HCT116 (cell line): Measurements from ENCODE around the gene C2orf92. TPM values are rescaled to one million over a fixed set of nuclear protein-coding genes. Genes with fewer than 3 reads are reported as not detected.

ENCODE experiments used
- ATAC-seq: fragments of 200-7000 bp; cut with Tn5 transposase; 2 replicates; pipeline ENCODE4 v1.9.1; 2020; ENCODE audit warnings: mild to moderate bottlenecking, moderate library complexity
- BruUV-seq: library from RNA; stranded (reverse); fragments of 400-500 nt; replicated peaks from 2 replicates; lab custom pipeline; 2021; lab: Mats Ljungman, UMichigan
- CTCF ChIA-PET: fragments of 300-600 bp; sonication (Branson Sonifier 250); formaldehyde crosslinking; loops from one replicate; lab custom pipeline; 2021; ENCODE audit warnings: antibody characterized with exemption; lab: Charles Lee
- POLR2A ChIA-PET: fragments of 300-600, 350-600 bp; sonication (Branson Sonifier 250); formaldehyde crosslinking; loops from one replicate; lab custom pipeline; 2021; ENCODE audit warnings: antibody characterized with exemption; lab: Charles Lee
- RAD21 ChIA-PET, 2 experiments: fragments of 300-600 bp; sonication (Branson Sonifier 250); formaldehyde crosslinking; loops; one replicate each; lab custom pipeline; 2023; ENCODE audit warnings: low total read pairs in 2 of 2; ENCODE audit not compliant: uncharacterized antibody in 2 of 2, unreplicated experiment in 2 of 2, low non-redundant PET in 1 of 2; lab: Charles Lee
- DNase-seq: peaks from one replicate; pipeline ENCODE4 v3.0.0-alpha.2; 2010; ENCODE audit warnings: low read depth, low spot score
- H2AFZ ChIP-seq: fragments of 200-600 bp; shearing (Covaris generic), sonication (generic); 2 replicates; pipeline ENCODE4 v1.6.1; 2017; ENCODE audit warnings: low read depth, mixed run types, mixed read lengths, antibody characterized with exemption, low read length; ENCODE audit not compliant: poor library complexity, severe bottlenecking
- H3K27ac ChIP-seq: 2 replicates; pipeline ENCODE4 v1.5.1; 2012; ENCODE audit warnings: low read depth, low read length
- H3K27me3 ChIP-seq: fragments of 200-600 bp; sonication (generic); 2 replicates; pipeline ENCODE4 v1.6.1; 2016; ENCODE audit warnings: mixed run types, low read length, mixed read lengths; ENCODE audit not compliant: insufficient read depth
- H3K36me3 ChIP-seq, 2 experiments: fragments of 200-500 bp in 1 of 2; fragments of 200-600 bp in 1 of 2; sonication (Bioruptor generic) in 1 of 2; sonication (generic) in 1 of 2; 2 replicates each; pipeline versions ENCODE4 v1.5.1 to v1.6.1; 2014 to 2016; ENCODE audit warnings: low read length in 2 of 2, inconsistent platforms in 1 of 2, mixed read lengths in 1 of 2, mixed run types in 1 of 2; ENCODE audit not compliant: insufficient read depth in 2 of 2, control insufficient read depth in 1 of 2
- H3K4me1 ChIP-seq, 2 experiments: fragments of 200-600 bp in 1 of 2; sonication (generic) in 1 of 2; 2 replicates each; pipeline versions ENCODE4 v1.5.1 to v1.6.1; 2012 to 2017; ENCODE audit warnings: low read length in 2 of 2, inconsistent platforms in 1 of 2, mild to moderate bottlenecking in 1 of 2, mixed read lengths in 1 of 2, mixed run types in 1 of 2, moderate library complexity in 1 of 2; ENCODE audit not compliant: insufficient read depth in 2 of 2, control insufficient read depth in 1 of 2
- H3K4me2 ChIP-seq: fragments of 200-600 bp; sonication (generic); 2 replicates; pipeline ENCODE4 v1.6.1; 2017; ENCODE audit warnings: mixed run types, low read length, mixed read lengths
- H3K4me3 ChIP-seq, 2 experiments: fragments of 200-600 bp in 1 of 2; sonication (generic) in 1 of 2; replicated peaks in 1 of 2; 2 replicates each; pipeline ENCODE4 v1.5.1; 2011 to 2016; ENCODE audit warnings: low read length in 2 of 2, control low read depth in 1 of 2, low read depth in 1 of 2, mild to moderate bottlenecking in 1 of 2, mixed read lengths in 1 of 2, mixed run types in 1 of 2
- H3K79me2 ChIP-seq: fragments of 200-600 bp; sonication (generic); 2 replicates; pipeline ENCODE4 v1.6.1; 2017; ENCODE audit warnings: mild to moderate bottlenecking, mixed run types, low read length, moderate library complexity, mixed read lengths; ENCODE audit not compliant: insufficient read depth
- H3K9ac ChIP-seq: fragments of 200-600 bp; sonication (generic); 2 replicates; pipeline ENCODE4 v1.6.1; 2016; ENCODE audit warnings: low read length, mixed read lengths
- H3K9me2 ChIP-seq: fragments of 200-600 bp; sonication (generic), shearing (Covaris generic); 2 replicates; pipeline ENCODE4 v1.6.1; 2017; ENCODE audit warnings: mixed run types, mild to moderate bottlenecking, moderate library complexity; ENCODE audit not compliant: insufficient read depth
- H3K9me3 ChIP-seq, 2 experiments: fragments of 200-500 bp in 1 of 2; fragments of 200-600 bp in 1 of 2; sonication (Bioruptor generic) in 1 of 2; sonication (generic) in 1 of 2; 2 replicates each; pipeline ENCODE4 v1.6.1; 2014 to 2017; ENCODE audit warnings: low read length in 2 of 2, mixed read lengths in 2 of 2, inconsistent platforms in 1 of 2, low read depth in 1 of 2, mild to moderate bottlenecking in 1 of 2, mixed run types in 1 of 2, moderate library complexity in 1 of 2; ENCODE audit not compliant: control insufficient read depth in 1 of 2, insufficient read depth in 1 of 2
- H4K20me1 ChIP-seq: fragments of 200-600 bp; sonication (generic), shearing (Covaris generic); 2 replicates; pipeline ENCODE4 v1.6.1; 2017; ENCODE audit warnings: mixed run types, mild to moderate bottlenecking, moderate library complexity; ENCODE audit not compliant: insufficient read depth
- CBX3 ChIP-seq: IDR thresholded peaks from 2 replicates; pipeline ENCODE4 v1.6.1; 2012; ENCODE audit warnings: low read depth
- CEBPB ChIP-seq: IDR thresholded peaks from 2 replicates; pipeline ENCODE4 v1.6.1; 2012; ENCODE audit warnings: low read depth
- EGR1 ChIP-seq: IDR thresholded peaks from 2 replicates; pipeline ENCODE4 v1.6.1; 2012; ENCODE audit warnings: low read depth
- ELF1 ChIP-seq: IDR thresholded peaks from 2 replicates; pipeline ENCODE4 v1.6.1; 2012; ENCODE audit warnings: low read depth, borderline replicate concordance
- EZH2 ChIP-seq: fragments of 200-600 bp; sonication (generic); IDR thresholded peaks from 2 replicates; pipeline ENCODE4 v1.6.1; 2017; ENCODE audit warnings: antibody characterized with exemption, mixed run types
- EZH2phosphoT487 ChIP-seq: fragments of 200-600 bp; IDR thresholded peaks from 2 replicates; pipeline ENCODE4 v1.6.1; 2018; ENCODE audit warnings: antibody characterized with exemption, borderline replicate concordance
- JUND ChIP-seq: IDR thresholded peaks from 2 replicates; pipeline ENCODE4 v1.6.1; 2012
- POLR2A ChIP-seq: IDR thresholded peaks from 2 replicates; pipeline ENCODE4 v1.7.0; 2011; ENCODE audit warnings: borderline replicate concordance; ENCODE audit not compliant: insufficient read depth, insufficient read length; ENCODE audit errors: extremely low read depth
- POLR2AphosphoS5 ChIP-seq: IDR thresholded peaks from 2 replicates; pipeline ENCODE4 v1.6.1; 2011; ENCODE audit warnings: mild to moderate bottlenecking, low read depth, low read length, moderate library complexity
- RAD21 ChIP-seq: IDR thresholded peaks from 2 replicates; pipeline ENCODE4 v1.6.1; 2012; ENCODE audit warnings: low read depth, mild to moderate bottlenecking
- SIN3A ChIP-seq: IDR thresholded peaks from 2 replicates; pipeline ENCODE4 v1.6.1; 2012; ENCODE audit warnings: low read depth
- SP1 ChIP-seq: IDR thresholded peaks from 2 replicates; pipeline ENCODE4 v1.6.1; 2012; ENCODE audit warnings: low read depth
- SRF ChIP-seq: IDR thresholded peaks from 2 replicates; pipeline ENCODE4 v1.6.1; 2012; ENCODE audit warnings: low read depth
- TCF7L2 ChIP-seq: IDR thresholded peaks from 2 replicates; pipeline ENCODE4 v1.7.0; 2011; ENCODE audit warnings: borderline replicate concordance, inconsistent platforms; ENCODE audit not compliant: insufficient read depth, insufficient read length; ENCODE audit errors: extremely low read depth
- YY1 ChIP-seq: IDR thresholded peaks from 2 replicates; pipeline ENCODE4 v1.6.1; 2011; ENCODE audit warnings: low read length, low read depth, moderate library complexity, mild to moderate bottlenecking; ENCODE audit not compliant: insufficient replicate concordance; ENCODE audit errors: extremely low read depth
- ZFX ChIP-seq: fragments of 450-650 bp; IDR thresholded peaks from 2 replicates; pipeline ENCODE4 v1.6.1; 2017
- ZNF274 ChIP-seq: fragments of 200-500 bp; sonication (Bioruptor generic); IDR thresholded peaks from 2 replicates; pipeline ENCODE4 v1.6.1; 2014; ENCODE audit warnings: mild to moderate bottlenecking, low read depth, low read length, inconsistent platforms
- intact Hi-C: fragments of 100-400 bp; cut with micrococcal nuclease; formaldehyde crosslinking; loops from 2 replicates; pipeline ENCODE4 v1.10.0; 2022
- total RNA-seq: library from RNA; stranded (reverse); gene quantifications from one replicate; pipeline ENCODE4 v1.2.1, GENCODE V29; 2021; ENCODE audit not compliant: unreplicated experiment
- TF ChIP-seq, protein P1 (sequence below): IDR thresholded peaks from 2 replicates; pipeline ENCODE4 v1.6.1; 2011; ENCODE audit warnings: mild to moderate bottlenecking, low read length, moderate library complexity; ENCODE audit not compliant: insufficient replicate concordance; ENCODE audit errors: extremely low read depth
- TF ChIP-seq, protein P2 (sequence below): IDR thresholded peaks from 2 replicates; pipeline ENCODE4 v1.6.1; 2012

C2orf92 gene
- total RNA-seq, 1 experiment from 2014 or later: 3.0 TPM

DNA sequence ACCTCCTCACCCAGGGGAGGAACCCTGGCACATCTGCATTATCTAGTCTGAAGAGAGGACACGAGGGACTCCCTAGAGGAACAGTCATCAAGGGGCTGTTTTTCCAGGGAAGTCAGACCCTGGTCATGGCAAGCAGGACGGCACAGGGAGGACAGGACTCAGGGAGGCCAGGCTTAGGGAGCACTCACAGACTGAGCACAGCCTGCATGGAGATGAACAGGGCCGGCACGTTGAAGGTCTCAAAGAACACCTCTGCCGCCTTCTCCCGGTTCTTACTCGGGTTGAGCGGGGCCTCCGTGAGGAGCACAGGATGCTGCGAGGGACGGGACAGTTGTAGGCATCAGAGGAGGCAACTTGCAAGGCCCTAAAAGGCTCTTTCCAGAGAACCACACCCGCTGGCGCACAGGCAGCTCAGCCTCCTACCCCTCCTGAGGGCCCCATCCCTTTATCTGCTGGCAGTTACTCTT, 10.8 kb upstream of the C2orf92 start:
- H3K4me3 ChIP-seq: no peak overlapping the region
- H3K4me1 ChIP-seq: peaks cover 0 to 13% of the 10 kb centered on the region in 2 experiments; a peak in 2 of 4 replicates
- no peaks in the 10 kb centered on the region for H3K27me3 ChIP-seq
- no peaks in the 10 kb centered on the region for H4K20me1 ChIP-seq
- H3K9ac ChIP-seq: no peak overlapping the region
- no peaks in the 10 kb centered on the region; a peak in 1 of 4 replicates for H3K36me3 ChIP-seq
- TF ChIP-seq SP1 (no peak), EZH2 (no peak)
- no peaks in the 10 kb centered on the region for H3K9me3 ChIP-seq
- no peak for ATAC-seq
- H3K4me2 ChIP-seq: no peak overlapping the region
- BruUV-seq: no TSS peak
- intact Hi-C loops: no loop called here
- no peak overlapping the region for H3K27ac ChIP-seq
- CTCF ChIA-PET: no interaction called here
- DNase-seq: no peak
- no peaks in the 10 kb centered on the region for H3K9me2 ChIP-seq
- POLR2A ChIA-PET: no interaction called here
- H2AFZ ChIP-seq: no peak overlapping the region
- H3K79me2 ChIP-seq: peaks cover 30% of the 10 kb centered on the region
- RAD21 ChIA-PET: no interaction called here

DNA sequence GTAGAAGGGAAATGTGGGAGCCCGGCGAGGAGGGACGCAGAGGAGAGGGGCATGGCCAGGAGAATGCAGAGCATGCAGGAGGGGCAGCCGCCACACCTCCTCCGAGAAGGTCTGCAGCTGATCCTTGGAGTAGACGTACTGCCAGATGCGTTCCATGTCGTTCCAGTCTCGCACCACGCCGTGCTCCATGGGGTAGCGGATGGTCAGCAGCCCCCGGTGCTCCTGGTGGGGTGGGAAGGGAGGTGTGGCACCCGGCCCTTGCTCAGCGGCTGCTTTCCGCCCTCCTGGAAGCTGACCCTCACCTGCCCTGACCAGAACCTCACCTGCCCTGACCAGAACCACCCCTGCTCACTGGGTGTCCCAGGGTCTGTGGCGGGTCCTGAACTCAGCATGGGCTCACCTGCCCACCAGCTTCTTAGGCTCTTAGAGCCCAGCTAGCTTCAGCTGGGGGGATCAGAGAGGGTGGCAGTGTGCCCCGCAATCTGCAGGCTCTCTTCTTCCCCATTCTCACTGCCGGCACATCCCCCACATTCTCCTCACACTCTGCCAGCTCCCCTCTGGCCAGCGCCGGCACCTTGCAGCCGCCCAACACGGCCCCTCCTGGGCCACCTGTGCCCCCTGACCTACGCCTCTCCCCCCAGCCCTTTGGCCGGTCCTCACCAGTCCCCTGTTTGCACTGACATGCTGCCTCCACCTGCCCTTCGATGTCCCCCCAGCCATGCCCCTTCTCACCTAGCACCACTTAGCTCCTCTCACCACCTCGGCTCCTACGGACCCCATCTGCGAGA, 10.1 kb upstream of the C2orf92 start:
- intact Hi-C loops: no loop called here
- Histone ChIP-seq H3K79me2 (peaks cover 30% of the 10 kb centered on the region), H3K4me3 (no peak overlapping the region), H3K36me3 (no peaks in the 10 kb centered on the region; a peak in 1 of 4 replicates), H4K20me1 (no peaks in the 10 kb centered on the region), H3K27me3 (no peaks in the 10 kb centered on the region), H3K27ac (no peak overlapping the region), H2AFZ (no peak overlapping the region), H3K4me1 (peaks cover 0 to 13% of the 10 kb centered on the region in 2 experiments; a peak in 2 of 4 replicates), H3K9me2 (no peaks in the 10 kb centered on the region), H3K4me2 (no peak overlapping the region), H3K9me3 (no peaks in the 10 kb centered on the region), H3K9ac (no peak overlapping the region)
- RAD21 ChIA-PET: no interaction called here
- ATAC-seq (no peak), DNase-seq (no peak)
- POLR2A ChIA-PET: no interaction called here
- no TSS peak for BruUV-seq
- CTCF ChIA-PET: no interaction called here
- TF ChIP-seq SRF (no peak), POLR2A (no peak), RAD21 (no peak), EZH2 (no peak), ZFX (no peak), ZNF274 (no peak), SIN3A (no peak), CBX3 (no peak), CEBPB (no peak), EZH2phosphoT487 (no peak), POLR2AphosphoS5 (no peak), EGR1 (no peak), ELF1 (no peak), YY1 (no peak), JUND (no peak), TCF7L2 (no peak)
- TF ChIP-seq, protein P1, sequence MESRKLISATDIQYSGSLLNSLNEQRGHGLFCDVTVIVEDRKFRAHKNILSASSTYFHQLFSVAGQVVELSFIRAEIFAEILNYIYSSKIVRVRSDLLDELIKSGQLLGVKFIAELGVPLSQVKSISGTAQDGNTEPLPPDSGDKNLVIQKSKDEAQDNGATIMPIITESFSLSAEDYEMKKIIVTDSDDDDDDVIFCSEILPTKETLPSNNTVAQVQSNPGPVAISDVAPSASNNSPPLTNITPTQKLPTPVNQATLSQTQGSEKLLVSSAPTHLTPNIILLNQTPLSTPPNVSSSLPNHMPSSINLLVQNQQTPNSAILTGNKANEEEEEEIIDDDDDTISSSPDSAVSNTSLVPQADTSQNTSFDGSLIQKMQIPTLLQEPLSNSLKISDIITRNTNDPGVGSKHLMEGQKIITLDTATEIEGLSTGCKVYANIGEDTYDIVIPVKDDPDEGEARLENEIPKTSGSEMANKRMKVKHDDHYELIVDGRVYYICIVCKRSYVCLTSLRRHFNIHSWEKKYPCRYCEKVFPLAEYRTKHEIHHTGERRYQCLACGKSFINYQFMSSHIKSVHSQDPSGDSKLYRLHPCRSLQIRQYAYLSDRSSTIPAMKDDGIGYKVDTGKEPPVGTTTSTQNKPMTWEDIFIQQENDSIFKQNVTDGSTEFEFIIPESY: no peak
- TF ChIP-seq, protein P2, sequence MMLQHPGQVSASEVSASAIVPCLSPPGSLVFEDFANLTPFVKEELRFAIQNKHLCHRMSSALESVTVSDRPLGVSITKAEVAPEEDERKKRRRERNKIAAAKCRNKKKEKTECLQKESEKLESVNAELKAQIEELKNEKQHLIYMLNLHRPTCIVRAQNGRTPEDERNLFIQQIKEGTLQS: no peak
